Measurements from ENCODE around the gene SELENON.

GRCh38 chr1:25848531-25848930, 48.5 kb downstream of the SELENON start:
- TF ChIP-seq HDGF (IDR thresholded peaks at IDR 0.05; ENCODE audit: borderline replicate concordance) (no peak), BHLHE40 (IDR thresholded peaks at IDR 0.05; ENCODE audit: borderline replicate concordance) (no peak), ZNF384 (IDR thresholded peaks at IDR 0.05) (no peak), FOXM1 (IDR thresholded peaks at IDR 0.05; ENCODE audit: borderline replicate concordance) (no peak), FOXA1 (IDR thresholded peaks at IDR 0.05) (no peak), SP1 (IDR thresholded peaks at IDR 0.05) (no peak), CTBP1 (IDR thresholded peaks at IDR 0.05; ENCODE audit: borderline replicate concordance) (no peak), SUZ12 (IDR thresholded peaks at IDR 0.05) (no peak), NFRKB (IDR thresholded peaks at IDR 0.05) (no peak), FOXK2 (IDR thresholded peaks at IDR 0.05) (no peak)
